Measurements from ENCODE around the gene TMEM220.
"Not testable (repeated sequence)": the region's sequence is repeated elsewhere in the genome, so short reads cannot be mapped to it uniquely, and the experiment has no call there.

The TMEM220 gene

DNA sequence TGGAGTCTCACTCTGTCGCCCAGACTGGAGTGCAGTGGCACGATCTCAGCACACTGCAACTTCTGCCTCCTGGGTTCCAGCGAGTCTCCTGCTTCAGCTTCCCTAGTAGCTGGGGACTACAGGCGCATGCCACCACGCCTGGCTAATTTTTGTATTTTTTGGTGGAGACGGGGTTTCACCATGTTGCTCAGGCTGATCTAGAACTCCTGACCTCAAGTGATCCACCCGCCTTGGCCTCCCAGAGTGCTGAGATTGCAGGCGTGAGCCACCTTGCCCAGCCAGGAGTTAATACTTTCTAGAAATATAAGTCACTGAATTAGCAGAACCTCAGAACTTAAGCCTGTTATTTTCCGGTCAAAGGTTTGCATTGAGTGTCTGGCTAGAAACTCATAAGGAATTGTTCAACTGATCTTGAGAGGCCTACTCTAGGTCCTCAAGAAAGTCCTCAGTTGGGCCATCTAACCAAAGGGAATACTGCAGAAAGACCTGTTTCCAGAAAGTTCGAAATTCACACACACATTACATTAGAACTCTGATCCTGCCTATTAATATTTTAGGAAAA lies 1.4 kb downstream of the TMEM220 start:
- DNase-seq (ENCODE audit: low read depth in 2 of 2) = no peak

- no peak for DNase-seq (ENCODE audit: low read depth in 2 of 2)
Measured at GRCh38 chr17:10727192-10727591, 2.6 kb downstream of the TMEM220 start.

GRCh38 chr17:10726196-10726595 lies 3.6 kb downstream of the TMEM220 start:
- DNase-seq (ENCODE audit: low read depth in 2 of 2) = no peak

DNA sequence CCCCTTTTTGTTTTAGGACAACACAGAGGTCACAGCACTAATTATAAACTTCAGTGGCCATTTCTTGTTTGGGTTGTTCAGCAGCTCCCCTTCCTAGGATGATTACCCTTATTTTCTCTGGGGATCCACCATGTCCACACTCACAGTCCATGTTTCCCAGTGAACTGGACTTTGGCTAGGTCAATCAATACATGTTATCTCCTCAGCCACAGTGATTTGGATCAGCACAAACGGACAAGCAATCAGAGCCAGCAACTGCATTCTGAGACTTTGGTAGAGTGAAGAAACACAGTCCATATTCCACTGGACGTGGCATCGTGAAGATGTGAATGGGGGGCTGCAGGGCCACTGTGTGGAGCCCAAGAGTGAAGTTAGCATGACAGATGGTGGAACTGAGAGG lies 4.6 kb downstream of the TMEM220 start:
- no peak for DNase-seq (ENCODE audit: low read depth in 2 of 2)

DNA sequence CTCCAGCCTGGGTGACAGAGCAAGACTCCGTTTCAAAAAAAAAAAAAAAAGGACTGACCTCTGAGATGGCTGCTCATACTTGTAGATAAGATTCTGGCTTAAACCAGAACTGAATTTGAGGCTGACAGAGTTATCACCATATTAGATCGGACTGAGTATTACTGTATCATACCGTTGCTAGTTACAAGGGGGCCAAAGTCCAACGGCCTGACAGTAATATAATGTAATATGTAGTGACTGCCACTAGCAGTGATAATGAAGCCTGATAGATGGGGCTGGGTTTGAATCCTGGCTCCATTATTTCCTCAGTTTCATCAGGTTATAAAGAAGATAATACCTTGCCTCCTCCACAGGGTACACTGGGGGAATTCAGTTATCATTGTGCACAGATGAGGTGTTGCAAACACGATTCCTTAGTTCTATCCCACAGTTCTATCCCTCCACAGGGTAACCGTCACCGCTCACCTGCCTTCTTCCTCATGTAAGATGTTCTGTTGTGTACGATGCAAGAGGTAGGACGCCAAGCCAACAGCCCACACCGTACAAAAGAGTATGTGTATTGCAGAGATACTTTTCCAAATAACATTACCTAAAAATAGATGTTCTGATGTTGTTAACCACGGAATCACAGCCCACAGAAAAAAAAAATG lies 5.2 kb downstream of the TMEM220 start:
- DNase-seq (ENCODE audit: low read depth in 2 of 2) = no peak

DNA sequence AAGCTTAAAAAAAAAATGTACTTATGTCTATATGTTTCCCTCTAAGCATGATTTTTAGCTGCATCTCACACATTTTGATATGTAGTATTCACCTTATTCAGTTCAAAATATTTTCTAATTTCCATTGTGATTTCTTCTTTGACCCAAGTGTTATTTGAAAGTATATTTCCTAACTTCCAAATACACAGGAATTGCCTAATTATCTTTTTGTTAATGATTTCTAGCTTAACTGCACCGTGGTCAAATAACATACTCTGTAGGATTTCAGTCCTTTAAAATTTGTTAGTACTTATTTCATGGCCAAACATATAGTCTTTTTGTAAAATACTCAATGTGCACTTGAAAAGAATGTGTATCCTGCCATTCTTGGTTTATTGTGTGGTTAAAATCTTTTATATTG lies 11.3 kb downstream of the TMEM220 start:
- DNase-seq (ENCODE audit: low read depth in 2 of 2) = no peak

DNA sequence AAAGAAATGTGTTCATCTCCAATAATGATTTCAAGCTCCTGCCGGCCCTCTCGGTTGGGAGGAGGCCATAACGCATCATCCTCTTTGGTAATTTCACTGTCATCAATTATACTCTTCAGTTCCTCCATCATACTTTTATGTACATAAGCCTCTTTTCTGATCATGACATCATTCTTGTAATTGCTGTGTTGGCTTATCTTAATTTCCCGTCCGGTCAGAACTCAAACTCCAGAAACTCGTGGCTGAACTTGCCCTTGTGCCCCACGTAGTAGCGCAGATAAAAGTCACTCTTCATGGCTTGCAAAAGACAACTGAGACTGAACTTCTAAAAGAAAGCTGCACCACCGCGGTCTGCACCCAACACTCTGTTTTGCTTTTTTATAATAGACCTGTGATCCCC lies 13.6 kb downstream of the TMEM220 start:
- no peak for DNase-seq (ENCODE audit: low read depth in 2 of 2)

- DNase-seq (ENCODE audit: low read depth in 2 of 2) = no peak
Measured at GRCh38 chr17:10713318-10713717, 16.5 kb downstream of the TMEM220 start.

DNA sequence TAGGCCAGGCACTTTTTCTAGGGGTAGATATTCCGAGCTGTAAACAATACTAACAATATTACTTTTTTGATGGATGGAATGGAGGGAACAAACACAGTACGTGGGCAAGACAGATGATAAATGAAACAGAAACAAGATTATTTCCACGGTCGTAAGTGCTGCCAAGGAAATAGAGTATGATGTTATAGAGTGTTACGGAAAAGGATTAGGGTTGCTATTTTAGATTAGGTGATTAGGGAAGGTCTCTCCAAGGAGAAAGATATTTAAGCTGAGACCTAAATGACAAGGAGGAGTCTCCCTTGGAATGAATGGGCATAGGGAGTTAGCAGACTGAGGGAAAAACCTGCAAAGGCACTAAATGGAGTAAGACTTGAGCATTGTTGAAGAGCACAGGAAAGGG lies 24.1 kb downstream of the TMEM220 start:
- DNase-seq (ENCODE audit: low read depth in 2 of 2) = no peak

DNA sequence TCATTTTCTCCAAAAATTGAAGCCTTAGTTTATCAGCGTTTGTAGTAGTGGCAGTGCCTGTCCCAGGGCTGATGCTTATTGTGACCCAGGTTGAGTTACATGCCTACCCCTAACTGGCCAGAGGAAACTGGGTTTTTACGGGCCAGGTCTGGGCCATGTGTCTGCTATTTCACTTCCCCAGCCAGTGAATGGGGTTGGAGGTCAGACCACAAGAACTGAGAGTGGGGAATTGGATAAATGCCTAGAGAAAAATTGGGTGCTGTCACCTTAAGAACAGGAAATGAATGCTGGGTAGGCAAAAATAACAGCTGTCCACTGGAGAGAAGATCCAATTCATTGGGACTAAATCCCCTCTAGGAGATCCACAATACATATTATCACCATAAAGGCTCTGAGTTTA lies 27.2 kb downstream of the TMEM220 start:
- no peak for DNase-seq (ENCODE audit: low read depth in 2 of 2)

DNA sequence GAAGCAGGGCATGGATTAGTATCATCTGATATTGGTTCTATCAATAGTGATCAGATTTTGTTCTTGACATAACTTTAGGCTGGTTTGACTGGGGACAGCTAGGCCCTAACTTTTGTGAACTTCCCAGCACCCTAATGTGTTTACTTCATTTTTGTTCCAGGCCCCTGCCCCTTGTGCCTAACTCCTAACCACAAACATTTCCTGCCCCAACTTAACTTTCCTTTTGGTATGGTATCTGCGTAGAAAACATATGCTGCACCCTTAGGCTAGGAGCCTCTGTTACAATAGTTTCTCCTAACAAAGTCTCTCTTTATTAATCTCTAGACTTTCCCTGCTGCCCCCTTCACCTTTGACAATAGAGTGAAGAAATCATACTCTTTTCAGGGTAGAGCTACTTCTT lies 30.0 kb downstream of the TMEM220 start:
- no peak for DNase-seq (ENCODE audit: low read depth in 2 of 2)

DNA sequence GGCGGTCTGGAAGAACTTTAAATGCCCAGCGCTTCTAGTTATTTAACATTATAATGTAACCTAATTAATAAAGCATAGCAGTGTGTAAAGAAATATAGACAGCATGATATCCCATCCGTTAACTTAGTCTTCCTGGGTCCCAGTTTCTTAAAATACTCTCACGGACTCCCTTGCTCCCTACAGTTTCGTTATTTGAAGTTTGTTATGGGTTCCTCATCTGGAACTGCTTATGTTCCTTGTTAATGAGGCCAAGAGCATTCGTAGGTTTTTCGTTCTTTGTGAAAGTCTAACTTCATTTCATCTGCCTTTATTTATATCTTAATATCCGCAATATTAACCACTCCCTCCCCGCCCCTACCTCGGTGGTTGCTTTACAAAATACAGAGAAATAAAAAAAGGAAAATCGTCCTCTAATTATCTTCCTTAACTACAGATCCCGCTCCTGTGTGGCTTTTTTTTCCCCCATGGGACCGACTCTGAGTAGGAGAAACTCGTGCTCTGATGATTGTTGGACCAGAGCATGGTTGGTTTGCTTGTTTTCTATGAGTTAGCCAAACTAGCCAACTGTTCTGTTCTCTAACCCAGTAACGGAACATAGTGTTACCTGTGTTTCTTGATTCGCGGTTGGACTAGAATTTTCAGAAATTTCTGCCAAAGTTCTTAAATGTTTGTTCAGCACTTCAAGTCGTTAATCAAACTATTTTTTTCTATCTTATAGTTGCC lies 31.6 kb downstream of the TMEM220 start:
- DNase-seq (ENCODE audit: low read depth in 2 of 2) = no peak

- DNase-seq (ENCODE audit: low read depth in 2 of 2) = peak; percentile 79 to 84
Measured at GRCh38 chr17:10697092-10698081, 32.4 kb downstream of the TMEM220 start, which contains the start of the genes ADPRM and SCO1. Gene ADPRM (plus strand): TSS chr17:10697594. CDS start chr17:10704927, 7,333 bp downstream. Gene SCO1 (minus strand): TSS chr17:10697533. CDS start chr17:10697507, 26 bp downstream.

GRCh38 chr17:10695875-10696407 lies 33.9 kb downstream of the TMEM220 start:
- DNase-seq (ENCODE audit: low read depth in 2 of 2) = not testable (repeated sequence)

GRCh38 chr17:10687499-10687898 lies 42.3 kb downstream of the TMEM220 start:
- no peak for DNase-seq (ENCODE audit: low read depth in 2 of 2)

DNA sequence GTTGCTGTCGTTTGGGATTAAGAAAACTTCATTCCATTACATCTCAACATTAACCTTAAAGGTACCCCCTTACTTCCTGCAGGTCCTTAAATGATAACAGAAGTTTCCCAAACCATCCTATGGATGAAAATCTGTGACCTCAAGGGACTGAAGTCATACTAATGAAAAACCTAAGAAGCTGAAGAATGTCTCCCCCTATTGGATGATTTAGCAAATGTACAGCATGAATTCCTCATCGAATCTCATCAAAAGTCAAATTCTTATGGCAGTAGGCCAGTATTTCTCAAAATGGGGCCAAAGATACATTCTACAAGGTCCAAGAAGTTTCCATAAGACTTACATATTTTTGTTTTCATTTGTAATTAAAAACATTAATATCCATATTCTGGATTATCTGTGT lies 46.0 kb downstream of the TMEM220 start:
- DNase-seq (ENCODE audit: low read depth in 2 of 2) = no peak

GRCh38 chr17:10681866-10682446 lies 47.9 kb downstream of the TMEM220 start:
- peak; percentile 84 to 88 for DNase-seq (ENCODE audit: low read depth in 2 of 2)

GRCh38 chr17:10674704-10675103 lies 55.1 kb downstream of the TMEM220 start:
- DNase-seq (ENCODE audit: low read depth in 2 of 2) = no peak

GRCh38 chr17:10673312-10673711 lies 56.5 kb downstream of the TMEM220 start:
- no peak for DNase-seq (ENCODE audit: low read depth in 2 of 2)

GRCh38 chr17:10668775-10669174 lies 61.0 kb downstream of the TMEM220 start:
- no peak for DNase-seq (ENCODE audit: low read depth in 2 of 2)

GRCh38 chr17:10666906-10667305 lies 62.9 kb downstream of the TMEM220 start:
- no peak for DNase-seq (ENCODE audit: low read depth in 2 of 2)
